Endometrial microvascular endothelial cells (primary cell): ENCODE measurements around the gene DHRSX. TPM values are rescaled to one million over a fixed set of nuclear protein-coding genes. Genes with fewer than 3 reads are reported as not detected.
"Not testable (repeated sequence)": the region's sequence is repeated elsewhere in the genome, so short reads cannot be mapped to it uniquely, and the experiment has no call there.

Experiments
- in situ Hi-C: cut with HindIII; loops from 2 replicates; pipeline ENCODE4 v1.10.0; 2017; ENCODE audit warnings: low sequenced_read_pairs, low pct_unique_long_range_greater_than_20kb; ENCODE audit errors: inconsistent ontology term
- total RNA-seq: library from RNA; depleted of rRNA; stranded (reverse); fragments of >200 nt; gene quantifications from one replicate; pipeline ENCODE4 v1.2.3, GENCODE V29; 2015; ENCODE audit errors: inconsistent ontology term

Gene DHRSX
- 13.8 TPM for total RNA-seq

DNA sequence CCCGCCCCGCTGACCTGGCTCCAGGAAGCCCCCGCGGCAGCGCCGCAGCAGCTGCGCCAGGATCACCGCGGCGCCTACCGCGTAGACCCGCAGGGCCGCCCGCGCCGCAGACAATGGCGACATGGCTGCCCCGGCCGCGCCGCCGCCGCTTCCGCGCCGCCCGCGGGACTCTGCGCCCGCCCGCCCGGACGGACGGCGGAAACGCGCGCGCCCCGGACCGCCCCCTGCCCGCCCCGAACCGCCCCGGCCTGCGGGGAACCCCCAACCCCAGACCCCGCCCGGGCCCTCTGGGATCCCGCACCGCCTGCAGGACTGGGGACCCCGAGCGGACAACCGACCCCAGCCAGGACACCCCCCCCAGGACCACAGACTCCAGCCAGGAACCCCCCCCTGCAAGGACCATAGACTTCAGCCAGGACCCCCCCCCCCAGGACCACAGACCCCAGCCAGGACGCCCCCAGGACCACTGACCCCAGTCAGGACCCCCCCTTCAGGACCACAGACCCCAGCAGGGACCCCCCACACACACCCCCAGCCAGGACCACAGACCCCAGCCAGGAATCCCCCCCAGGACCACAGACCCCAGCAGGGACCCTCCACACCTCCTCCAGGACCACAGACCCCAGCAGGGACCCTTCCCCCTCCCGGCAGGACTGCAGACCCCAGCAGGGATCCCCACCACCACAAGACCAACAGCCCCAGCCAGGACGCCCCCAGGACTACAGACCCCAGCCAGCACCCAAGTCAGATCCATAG, at the start of gene DHRSX, which contains the start of gene ZBED1:
TSS of gene DHRSX (minus strand) at position 174 of the 756 bp plus-strand sequence. CDS start at position 123, 51 bp downstream.
TSS of gene ZBED1 (minus strand) at position 174 of the 756 bp plus-strand sequence. CDS start 10,257 bp downstream, outside the sequence.
- in situ Hi-C loops, result no loop called here

DNA sequence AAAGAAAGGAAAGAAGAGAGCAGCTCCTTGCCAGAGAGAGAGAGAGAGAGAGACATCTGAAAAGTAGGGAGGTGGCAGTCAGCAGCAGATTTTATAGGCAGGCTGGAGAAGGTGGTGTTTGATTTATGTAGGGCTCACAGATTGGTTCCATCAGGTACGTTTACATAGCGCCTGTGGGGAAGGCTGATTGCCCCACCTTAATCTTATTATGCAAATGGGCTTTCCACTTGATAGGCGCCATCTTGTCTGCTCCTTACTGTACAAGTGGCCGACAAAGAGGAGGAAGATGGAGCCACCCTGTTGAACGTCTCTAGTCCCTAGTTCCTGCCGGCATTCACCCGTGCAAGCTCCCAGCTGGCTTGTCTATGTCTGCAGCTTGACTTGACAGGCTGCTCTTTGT, 49.1 kb upstream of the DHRSX start:
- in situ Hi-C loops, result no loop called here

DNA sequence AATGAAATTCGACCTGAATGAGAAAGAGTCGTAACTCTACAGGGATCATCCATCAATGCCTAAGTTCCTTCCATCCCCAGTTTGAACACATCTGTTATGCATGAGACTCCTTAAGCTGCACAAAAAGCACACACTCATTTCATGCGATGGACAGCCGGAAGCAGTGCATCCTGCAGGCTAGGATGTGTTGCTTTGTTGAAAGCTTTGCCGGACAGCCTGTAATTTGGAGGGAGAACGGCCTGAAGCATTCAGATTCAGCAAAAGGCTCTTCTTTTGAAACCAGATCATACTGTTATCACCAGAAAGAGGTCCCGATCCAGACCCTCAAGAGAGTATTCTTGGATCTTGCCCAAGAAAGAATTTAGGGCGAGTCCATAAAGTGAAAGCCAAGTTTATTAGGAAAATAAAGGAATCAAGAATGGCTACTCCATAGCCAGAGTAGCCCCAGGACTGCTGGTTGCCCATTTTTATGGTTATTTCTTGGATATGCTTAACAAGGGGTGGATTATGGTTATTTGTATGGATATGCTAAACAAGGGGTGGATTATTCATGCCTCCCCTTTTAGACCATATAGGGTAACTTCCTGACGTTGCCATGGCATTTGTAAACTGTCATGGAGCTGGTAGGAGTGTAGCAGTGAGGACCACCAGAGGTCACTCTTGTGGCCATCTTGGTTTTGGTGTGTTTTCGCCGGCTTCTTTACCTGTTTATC, 48.1 kb upstream of the DHRSX start:
- in situ Hi-C loops, result no loop called here

DNA sequence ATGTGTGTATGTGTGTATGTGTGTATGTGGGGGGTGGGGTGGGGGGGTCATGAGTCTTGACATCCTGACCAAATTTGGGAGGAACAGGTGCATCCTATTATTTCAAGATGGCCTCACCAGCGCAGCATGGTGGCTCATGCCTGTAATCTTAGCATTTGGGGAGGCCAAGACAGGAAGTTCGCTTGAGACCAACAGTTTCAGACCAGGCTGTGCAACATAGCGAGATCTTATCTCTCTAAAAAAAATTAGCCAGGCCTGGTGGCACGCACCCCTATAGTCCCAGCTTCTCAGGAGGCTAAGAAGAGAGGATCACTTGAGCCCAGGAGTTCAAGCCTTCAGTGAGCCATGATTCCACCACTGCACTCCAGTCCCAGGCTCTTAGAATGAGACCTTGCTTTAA, 47.0 kb upstream of the DHRSX start:
- in situ Hi-C loops, result no loop called here

- in situ Hi-C loops, result no loop called here
Measured at GRCh38 chrX:2546496-2546895, 45.7 kb upstream of the DHRSX start.

GRCh38 chrX:2545144-2545543, 44.4 kb upstream of the DHRSX start:
- in situ Hi-C loops, result no loop called here

DNA sequence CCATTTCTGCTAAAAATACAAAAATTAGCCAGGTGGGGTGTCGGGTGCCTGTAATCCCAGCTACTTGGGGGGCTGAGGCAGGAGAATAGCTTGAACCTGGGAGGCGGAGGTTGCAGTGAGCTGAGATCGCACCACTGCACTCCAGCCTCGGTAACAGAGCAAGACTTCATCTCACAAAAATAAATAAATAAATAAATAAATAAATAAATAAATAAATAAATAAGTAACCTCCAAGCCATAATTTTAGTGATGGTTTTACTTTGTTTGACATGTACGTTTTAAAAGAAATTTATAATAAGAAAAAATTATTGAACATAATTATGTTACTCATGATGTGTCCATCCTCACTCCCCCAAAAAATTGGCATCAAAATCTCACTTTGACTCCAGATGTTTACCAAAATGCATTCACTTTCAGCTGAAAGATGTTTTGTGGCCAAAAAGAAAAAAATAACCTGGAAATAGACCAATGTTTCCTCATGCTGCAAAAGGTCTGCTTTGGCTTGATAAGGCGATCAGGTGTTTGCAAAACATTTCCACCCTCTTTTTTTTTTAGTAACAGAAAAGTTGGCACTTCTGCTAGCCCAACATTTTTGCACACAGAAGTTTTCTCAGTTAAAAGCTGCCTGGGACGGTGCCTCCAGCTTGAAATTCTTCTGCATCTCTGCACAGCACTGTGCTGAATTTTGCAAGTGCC, 42.2 kb upstream of the DHRSX start:
- in situ Hi-C loops, result no loop called here

DNA sequence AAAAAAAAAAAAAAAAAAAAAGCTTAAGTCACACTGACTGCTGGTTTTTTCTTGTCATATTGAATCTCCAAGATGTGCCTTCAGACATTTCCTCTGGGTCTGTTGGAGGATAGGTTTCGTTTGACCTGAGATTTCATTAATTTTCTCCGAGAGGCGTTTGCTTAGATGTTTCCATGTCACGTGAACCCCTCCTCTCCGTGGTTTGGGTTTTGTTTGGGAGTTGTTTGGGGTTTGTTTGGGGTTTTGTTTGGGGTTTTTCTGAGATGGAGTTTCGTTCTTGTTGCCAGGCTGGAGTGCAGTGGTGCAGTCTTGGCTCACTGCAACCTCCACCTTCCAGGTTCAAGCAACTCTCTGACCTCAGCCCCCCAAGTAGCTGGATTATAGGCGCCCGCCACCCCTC, 40.8 kb upstream of the DHRSX start:
- in situ Hi-C loops, result no loop called here

GRCh38 chrX:2540426-2540947, 39.7 kb upstream of the DHRSX start:
- in situ Hi-C loops, result no loop called here

DNA sequence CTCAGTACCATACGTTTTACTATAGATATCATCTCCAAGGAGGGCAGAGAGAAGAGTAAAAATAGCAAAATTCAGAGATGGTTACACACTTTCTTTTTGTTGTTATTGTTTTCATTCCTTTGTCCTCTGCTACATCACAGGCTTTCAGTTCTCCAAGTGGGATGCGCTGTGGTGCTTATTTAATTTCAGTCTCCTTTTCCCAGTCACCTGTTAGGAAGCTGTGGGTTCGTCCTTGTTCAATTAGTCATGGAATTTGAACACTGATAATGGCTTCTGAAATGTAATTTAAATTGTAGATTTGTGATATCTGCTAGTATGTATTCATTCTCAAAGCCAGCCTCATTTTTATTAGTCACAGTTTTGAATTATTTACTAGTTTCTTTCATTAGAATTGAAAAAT, 38.8 kb upstream of the DHRSX start:
- in situ Hi-C loops, result no loop called here

DNA sequence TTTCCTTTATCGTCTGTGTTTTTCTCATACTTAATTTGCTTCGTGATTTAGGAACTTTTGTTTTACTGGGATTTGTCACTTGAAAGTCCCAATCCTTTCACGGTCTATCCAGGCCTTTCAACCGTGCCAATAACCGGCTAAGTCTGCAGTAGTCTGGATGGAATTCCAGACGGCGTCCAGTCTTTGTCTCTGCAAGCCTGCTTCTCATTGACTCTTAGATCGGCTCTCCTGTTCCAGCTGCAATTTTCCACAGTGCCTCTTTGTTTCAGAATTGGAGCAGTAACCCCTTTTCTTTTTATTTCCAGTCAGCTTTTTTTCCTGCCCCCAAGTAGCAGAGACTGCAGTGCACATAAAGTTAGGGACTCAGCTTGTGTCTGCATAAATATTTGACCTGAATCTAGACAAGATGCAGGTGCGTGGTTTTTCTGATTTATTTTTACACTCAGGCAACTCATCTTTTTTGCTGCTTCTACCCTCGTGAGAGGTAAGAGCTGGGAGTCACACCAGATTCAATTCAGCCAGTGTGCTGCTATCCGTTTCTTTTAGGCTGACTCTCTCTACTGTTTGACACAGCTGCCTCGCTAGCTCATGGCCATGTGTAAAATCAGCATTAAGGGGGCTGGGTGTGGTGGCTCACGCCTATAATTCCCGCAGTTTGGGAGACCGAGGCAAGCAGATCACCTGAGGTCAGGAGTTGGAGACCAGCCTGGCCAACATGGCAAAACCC, 37.4 kb upstream of the DHRSX start:
- in situ Hi-C loops, result no loop called here

DNA sequence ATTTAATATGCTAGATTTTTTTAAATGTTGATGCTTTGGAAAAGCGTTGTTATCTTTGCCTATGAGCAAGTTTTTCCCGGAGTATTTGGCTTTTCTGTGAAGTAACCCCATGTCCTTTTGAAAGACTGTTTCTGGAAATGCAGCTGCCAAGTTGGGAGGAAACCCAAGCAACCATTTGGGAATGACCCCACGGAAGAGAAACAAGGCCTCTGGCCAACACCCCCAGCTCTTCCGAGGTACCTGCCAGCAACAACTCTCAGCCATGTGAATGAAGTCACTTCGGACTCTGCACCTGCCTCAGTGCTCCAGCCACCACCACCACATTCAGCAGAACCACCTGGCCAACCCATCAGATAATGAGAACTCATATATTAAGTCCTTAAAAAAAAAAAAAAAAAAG, 36.2 kb upstream of the DHRSX start:
- in situ Hi-C loops, result no loop called here

GRCh38 chrX:2536141-2536540, 35.4 kb upstream of the DHRSX start:
- in situ Hi-C loops, result no loop called here

- in situ Hi-C loops, result not testable (repeated sequence)
Measured at GRCh38 chrX:2534261-2535021, 33.7 kb upstream of the DHRSX start.

DNA sequence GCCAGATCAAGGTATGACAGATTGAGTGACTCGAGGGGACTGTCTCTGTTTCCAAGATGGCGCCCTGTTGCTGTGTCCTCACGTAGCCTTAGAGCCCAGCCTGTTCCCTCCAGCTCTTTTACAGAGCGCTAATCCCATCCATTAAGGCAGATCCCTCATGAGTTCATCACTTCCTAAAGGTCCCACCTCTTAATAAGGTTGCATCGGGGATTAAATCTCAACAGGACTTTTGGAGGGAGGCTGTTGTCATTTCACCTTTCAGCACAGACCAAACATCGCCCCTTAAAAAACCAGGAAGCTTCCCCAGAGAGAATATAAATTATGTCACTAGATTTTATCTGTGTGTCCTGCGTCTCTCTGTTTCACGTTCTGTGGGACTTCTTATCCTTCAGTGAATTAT, 32.6 kb upstream of the DHRSX start:
- in situ Hi-C loops, result no loop called here

GRCh38 chrX:2526390-2526789, 25.6 kb upstream of the DHRSX start:
- in situ Hi-C loops, result no loop called here

- in situ Hi-C loops, result no loop called here
Measured at GRCh38 chrX:2523911-2524310, 23.1 kb upstream of the DHRSX start.

DNA sequence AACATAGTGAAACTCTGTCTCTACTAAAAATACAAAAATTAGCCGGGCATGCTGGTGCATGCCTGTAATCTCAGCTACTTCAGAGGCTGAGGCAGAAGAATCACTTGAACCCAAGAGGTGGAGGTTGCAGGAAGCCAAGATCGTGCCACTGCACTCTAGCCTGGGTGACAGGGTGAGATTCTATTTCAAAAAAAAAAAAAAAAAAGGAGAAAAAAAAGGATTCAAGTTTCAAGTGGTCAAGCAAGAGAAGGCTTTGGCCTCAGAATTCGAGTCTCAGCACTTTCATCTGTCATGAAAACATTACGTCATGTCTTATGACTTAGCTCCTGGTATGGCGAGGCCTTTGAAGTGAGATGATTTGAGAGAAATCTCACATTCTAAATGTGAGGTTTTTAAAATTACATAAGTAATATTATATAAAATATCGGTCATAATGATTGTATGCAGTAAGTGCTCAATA, 21.2 kb upstream of the DHRSX start:
- in situ Hi-C loops, result no loop called here
